NCI-H2196 (cell line): ENCODE measurements around the gene LRP2.

ENCODE experiments used
- DNase-seq: peaks from one replicate; lab custom pipeline; 2025; ENCODE audit not compliant: unreplicated experiment; lab: John Stamatoyannopoulos, UW

LRP2 gene

DNA sequence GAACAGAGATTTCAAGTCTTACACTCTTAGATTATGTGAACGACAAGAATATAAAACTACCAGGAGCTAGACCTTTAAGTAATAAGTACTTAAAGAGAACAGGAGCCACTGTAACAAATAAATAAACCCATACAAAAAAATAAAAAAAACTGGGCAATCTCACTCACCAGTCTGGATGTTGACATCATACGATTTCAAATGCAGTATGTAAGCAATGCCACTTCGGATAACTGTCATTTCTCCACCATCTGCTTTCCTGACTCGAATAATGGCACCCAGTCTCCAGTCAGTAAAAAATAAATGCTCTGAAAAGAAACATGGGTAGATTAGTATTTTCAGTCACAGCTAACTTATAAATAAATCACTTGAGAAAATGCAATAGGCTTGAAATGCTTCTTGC lies 115.1 kb downstream of the LRP2 start:
- DNase-seq = no peak

DNA sequence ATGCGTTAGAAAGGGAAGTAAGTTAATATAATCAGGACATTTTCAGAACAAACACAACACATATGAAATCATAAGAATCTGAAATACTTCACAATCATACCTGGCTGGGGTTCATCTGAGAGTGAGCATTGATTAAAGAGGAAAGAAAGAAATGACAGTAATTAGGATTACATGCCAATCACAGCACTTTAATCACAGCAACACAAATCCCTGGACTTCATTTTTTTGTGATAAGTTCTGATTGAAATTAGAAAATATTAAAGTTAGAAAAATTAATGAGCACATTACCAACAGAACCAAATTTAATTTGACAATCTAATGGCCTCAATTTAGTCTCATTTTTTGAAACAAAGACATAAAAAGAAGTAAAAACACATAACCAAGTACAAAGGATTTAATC lies 121.9 kb downstream of the LRP2 start:
- no peak for DNase-seq

DNA sequence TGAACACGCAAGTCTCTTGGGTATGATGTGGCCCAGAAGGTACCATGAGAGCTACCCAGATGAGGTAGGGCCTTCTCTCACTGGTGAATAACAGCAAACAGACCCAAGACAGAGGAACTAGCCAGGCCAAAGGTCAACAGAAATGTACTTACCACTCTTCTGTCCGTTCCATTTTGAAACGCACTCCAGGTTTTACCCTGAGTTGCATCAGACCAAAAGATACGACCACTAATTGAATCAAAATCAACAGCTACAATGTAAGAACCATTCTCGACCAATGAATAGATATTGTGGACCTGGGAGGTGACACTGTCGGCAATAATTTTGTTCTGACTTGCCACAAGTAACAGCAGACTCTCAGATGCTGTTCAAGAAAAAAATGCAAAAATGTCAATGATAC lies 124.4 kb downstream of the LRP2 start:
- no peak for DNase-seq

DNA sequence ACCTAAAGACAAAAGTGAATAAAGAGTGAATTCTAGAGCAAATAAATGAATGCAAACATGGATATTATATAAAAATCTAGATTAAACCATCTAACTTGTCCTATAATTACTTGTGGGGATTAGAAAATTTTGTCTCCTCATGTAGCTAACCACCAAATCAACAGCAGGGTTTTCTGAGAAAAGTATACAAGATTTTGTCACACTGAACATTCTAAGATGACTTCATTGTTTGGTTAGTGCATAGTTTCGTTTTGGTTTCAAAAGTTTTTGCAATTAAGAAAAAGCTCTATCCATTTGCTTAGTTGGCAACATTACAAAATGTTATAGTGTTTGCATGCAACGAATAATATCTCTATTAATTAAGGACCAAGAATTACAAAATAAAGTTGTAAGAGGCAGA lies 125.0 kb downstream of the LRP2 start:
- no peak for DNase-seq

DNA sequence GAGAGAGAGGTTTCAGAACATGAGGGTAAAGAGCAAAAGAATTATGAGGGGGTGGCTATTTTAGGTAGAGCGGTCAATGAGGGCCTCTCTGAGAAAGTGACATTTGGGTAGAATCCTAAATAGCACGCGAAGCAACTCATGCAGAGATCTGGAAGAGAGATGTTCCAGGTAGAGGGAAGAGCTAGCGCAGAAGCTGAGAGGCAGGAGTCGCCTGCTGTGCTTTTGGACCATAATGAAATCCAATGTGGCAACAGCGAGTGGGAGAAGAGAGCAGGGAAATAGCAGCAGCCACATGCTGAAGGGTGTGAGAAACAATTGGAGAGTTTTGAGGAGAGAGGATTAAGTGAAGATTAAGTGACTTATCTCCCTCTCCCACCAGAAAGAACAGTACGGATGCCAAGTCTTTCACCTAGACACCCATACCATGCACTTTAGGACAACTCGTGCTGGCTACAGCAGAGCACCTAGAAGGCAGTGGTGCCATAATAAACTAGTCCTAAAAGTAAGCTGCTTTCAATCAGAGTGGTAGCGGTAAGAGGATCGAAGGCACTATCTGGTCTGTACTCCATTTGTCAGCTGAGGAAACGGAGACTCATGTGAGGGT lies 129.7 kb downstream of the LRP2 start:
- DNase-seq = no peak

DNA sequence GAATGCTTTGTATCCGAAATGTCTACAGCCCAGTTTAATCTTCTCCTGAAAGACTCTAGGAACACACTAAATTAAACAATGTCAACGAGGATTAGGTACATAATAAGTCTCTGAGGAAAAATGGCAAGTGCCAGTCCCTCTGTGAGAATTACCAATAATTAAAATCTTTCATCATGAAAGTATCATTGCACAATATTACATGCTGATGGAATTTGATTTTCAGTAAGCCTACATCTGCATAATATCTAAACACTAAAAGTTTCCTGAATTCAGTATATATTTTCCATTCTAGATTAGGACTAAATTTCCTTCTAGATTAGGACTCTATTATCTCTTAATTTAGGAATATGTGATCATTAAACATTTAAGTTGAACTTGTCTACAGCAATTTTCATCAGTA lies 132.1 kb downstream of the LRP2 start:
- no peak for DNase-seq

DNA sequence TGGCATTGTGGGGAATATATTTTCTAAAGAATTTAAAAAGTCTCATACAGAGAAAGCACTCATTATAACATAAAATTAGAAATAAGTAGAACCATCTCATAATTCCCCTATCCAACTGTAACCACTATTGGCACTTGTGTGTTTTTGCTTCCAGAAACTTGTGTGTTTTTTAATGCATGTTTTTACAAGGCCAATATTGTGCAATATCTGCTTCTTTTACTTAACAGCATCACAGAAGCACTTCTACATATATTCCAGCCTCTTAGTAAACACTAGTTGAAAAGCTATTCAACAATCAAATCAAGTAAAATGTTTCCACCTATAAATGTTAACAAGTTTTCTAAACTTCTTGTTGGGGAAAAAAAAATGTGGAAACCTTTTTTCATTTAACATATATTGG lies 132.7 kb downstream of the LRP2 start:
- no peak for DNase-seq

DNA sequence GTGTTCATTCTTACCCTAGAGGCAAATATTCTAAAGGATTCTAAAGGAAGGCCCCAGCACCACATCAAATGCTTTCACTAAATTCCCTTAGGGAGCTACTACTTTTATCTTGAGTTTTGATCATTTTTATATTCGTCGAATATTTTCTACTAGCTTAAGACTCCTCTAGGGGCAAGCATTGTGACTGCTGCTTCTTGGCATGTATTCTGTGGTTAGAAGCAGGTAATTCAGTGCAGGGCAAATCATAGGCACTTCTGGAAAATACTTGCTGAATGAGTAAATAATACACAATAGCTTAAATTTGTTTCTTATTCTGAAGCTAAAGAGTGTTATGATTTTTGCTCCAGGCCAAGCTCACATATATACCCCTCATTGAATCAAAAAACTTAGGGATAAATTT lies 136.4 kb downstream of the LRP2 start:
- no peak for DNase-seq

DNA sequence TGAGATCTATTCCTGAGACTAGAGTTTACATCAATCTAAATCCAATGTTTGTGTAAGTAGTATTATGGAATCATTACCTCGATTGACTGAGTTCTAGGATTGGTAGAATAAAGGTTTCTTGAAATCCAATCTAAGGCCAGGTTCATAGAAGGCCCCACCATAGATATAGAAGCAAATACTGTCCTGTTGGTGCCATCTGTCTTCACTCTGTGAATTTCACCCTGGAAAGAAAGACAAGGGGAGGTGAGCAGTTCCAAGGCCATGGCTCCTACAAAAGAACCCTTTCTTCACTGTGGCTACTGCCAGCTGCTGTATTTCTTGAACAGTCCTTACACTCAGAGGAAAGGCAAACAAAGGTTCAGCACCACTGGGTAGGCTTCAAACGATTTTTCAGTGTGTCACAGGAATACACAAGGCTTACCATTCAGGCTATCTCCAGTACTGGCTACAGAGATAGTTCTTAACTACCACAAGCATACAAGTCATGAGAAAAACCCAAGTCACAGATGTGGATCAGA lies 137.0 kb downstream of the LRP2 start:
- DNase-seq = no peak

DNA sequence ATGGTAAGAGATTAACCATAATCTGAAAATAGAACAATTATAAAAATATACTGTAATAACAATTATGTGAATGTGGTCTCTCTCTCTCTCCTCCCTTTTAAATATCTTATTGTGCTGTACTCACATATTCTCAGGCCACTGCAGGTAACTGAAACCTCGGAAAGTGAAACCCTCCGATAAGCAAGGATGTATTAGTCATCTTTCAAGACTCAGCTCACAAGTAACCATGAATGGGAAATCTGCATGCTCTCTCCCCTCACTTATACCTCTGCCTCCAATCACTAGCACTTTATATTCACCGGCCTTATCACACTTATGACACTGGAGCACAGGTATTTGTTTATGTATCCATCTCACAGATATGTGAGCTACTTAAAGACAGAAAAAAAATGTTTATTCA lies 139.7 kb downstream of the LRP2 start:
- no peak for DNase-seq

DNA sequence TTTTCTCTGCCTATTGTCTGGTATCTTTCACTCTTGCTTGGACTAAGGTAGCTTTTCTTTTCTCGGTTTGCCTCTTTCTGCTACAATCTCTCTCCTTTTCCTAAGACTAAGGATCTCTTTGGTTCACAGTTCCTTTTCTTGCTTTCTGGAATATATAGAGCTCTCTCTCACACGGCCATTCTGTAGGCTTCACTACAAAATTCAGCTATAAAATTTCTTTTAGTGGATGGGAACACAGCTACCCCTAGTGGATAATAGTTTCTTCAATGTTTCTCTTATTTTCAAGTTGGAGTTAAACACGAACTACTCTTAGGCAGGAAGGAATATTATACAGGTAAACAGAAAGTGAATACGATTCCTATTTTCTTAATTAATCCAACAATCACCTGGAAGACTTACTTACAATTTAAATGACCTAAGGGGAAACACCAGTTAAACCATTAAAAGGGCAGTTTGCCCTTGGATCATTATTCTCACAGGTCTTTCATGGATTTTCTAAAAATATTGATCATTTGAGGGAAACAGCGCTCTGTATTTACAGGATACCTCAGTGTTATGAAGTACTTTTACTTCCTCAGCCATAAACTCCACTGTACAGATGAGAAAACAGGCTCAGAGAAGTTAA lies 140.5 kb downstream of the LRP2 start:
- DNase-seq = no peak

DNA sequence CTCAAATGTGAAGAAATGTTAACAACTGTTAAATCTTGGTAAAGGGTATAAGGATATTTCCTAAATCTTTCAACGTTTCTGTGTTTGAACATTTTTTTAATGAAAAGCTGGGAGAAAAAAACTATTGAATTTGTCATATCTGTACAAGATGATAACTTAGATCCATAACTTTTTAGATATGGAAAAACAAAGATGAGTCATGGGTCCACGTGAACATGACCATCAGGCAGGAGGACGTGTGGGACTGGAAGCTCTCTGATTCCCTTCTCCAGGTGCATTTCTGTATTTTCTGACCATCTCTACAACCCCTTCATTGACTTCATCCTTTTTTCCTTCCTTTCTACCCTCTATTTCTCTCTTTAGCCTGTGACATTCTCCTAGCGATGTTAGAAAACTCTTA lies 151.4 kb downstream of the LRP2 start:
- no peak for DNase-seq

DNA sequence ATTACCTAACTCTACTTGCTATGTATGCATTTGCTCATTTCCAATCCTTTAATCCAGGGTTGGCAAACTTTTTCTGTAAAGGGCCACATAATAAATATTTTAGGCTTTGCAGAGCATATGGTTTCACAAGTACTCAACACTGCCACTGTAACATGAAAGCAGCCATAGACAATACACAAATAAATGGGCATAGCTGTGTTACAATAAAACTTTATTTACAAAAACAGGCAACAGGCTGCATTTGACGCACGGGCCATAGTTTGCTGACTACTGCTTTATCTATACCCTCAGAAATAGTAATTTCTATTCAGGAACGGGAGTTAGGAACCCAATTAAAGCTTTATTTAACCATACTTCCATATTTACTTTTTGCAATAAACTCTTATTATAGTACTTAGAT lies 154.3 kb downstream of the LRP2 start:
- DNase-seq = no peak

DNA sequence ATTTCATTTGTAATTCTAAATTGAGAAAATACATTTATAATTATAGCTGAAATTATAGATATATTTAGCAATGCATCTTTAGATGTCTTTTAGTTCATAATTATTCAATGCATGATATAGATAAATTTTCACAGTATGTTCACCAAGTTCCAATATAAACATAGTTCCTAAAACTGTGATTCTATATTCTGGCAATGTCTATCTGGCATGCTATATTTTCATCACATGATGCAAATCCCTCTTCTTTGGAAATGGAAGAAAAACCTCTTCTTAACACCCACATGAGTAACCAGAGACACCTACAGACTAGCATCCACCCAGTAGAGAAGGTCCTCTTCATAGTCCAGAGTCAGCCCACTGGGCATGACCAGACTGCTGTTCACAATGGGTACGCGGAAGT lies 157.2 kb downstream of the LRP2 start:
- DNase-seq = no peak

DNA sequence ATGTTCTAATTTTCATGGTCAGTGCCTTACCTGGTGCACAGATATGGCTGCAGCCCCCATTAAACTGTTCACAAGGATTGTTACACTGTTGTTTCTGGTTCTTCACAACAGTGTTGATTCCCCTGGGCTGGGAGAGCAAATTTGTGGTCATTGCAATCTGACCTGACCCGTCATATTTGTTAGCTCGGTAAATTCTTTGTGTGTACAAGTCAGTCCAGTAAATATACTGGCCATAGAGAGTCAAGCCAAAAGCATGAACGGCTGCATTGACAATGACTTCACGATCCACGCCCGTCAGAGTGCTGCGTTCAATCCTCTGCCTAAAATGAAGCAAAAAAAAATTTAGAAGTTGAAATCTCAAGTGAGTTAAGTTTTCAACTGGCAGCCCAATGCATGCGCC lies 158.4 kb downstream of the LRP2 start:
- DNase-seq = no peak

DNA sequence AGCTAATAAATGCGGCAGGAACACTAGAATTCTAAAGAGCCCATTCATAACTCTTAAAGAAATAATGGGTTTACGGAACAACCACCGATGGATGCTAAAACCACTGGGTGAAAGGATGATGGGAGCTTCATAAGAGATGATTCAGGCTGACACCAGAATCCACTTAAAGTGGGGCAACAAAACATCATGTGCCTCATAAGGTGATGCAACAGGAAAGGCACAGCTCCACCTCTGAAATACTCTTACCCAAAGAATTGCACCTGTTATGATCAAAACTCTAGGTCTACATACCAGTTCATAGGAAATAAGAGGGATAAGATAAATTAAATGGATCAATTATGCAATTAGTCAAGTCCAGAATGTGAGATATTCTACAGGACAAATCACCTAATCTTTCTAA lies 161.6 kb downstream of the LRP2 start:
- DNase-seq = no peak

DNA sequence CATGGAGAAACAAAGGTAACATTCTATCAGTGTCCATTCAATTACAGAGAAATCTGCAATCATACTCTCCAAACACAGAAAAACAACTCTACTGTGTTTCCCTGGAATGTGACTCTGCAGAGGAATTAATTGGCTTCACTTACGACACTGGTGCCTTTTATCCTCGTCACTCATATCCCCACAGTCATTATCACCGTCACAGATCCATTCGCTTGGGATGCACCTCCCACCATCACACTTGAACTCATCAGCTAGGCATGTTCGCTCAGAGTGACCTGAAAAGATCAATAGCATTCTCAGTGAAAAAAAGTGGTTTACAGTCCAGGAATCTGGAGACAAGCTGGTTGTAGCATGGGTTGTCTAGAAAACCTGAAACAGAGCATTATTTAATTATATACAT lies 168.7 kb downstream of the LRP2 start:
- DNase-seq = no peak

DNA sequence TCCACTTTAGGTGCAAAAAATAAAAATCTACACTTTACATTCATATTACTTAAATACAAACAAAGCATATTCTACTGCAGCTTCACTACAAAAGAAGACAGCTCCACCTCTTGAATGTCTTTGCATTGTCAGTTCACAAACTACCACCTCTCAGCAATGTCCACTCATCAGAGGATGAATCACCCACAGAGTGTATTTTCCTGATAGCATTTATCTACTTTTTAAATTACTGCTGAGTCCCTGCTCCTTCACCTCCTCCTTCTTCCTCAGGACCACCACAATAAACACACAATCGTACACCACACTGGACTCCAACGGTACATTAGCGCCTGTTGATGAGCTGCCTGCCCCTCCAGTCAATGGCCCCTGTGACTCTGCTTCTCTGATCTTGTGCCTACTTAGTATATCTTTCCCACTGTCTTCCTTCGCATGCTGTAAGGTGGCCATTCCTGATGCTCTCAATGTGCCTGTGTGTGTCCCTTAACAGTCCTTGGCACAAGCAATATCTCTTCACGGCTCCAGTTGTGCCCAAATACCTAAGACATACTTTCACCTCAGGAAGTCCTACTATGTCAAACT lies 172.0 kb downstream of the LRP2 start:
- DNase-seq = no peak

DNA sequence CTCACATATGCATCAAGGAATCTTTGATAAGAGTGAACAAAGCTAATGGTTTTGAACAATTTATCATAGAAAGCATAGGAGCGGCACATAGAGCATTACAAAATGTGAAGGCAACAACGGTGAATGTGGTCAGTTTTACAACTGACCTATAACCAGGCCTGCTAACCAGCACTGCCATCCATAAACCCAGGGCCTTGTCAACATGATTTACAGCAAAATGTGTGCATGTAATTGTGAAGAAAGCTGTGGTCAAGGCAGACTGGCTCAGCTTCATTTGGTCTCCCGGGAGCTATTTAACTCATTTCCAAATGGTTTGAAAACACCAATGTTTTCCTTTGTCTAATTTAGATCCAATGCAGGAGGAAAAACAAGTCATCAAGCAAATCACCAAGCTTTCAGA lies 173.2 kb downstream of the LRP2 start:
- DNase-seq = no peak

DNA sequence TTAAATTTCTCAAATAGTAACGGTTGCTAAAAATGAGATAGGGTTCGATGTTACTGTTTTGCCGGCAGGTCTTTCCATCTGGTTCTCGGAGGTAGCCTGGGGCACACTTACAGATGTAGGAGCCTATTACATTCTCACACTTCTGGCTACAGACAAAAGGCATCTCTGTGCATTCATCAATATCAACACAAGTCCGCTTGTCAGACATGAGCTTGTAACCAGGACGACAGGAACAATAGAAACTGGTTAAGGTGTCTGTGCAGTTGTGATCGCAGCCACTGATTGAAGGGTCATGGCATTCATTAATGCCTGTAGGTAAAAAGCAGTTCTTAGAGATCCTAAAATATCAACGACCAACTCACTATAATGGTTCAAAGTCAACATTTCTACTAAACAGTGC lies 176.6 kb downstream of the LRP2 start:
- no peak for DNase-seq

DNA sequence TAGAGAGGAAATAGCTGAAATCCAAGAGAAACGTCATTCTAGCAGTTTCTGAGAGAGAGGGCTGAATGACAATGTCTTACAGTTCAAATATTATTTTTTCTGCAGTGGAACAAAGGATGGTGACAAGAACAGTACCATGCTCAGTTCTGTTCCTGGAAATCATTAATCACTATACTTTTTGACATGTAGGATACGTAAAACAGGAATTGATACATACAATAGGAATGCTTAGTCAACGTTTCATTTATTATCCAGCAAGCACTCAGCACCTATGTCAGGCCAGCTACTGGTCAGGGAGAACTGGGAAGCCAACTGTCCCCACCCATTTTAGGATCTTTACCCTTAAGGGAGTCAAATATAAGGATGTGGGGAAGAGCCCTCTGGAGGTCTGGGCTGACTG lies 178.3 kb downstream of the LRP2 start:
- DNase-seq = no peak

DNA sequence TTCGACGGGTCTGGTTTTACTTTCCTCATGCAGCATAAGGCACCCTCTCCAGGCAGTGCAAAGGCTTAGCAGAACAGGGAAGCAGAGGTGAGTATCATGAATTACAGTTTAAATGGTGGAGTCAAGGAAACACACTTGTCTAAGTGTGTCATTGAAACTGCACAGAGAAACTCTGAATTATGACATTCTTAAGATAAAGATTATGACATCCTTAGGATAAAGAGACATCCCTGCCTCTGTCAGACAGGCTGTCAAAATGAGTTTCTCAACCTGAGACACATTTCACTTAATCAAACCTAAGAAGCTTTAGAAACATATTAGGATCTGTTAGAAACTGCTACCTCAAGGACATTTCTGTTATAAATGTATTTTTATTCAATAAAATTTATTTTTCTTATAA lies 179.8 kb downstream of the LRP2 start:
- no peak for DNase-seq
